Measurements from ENCODE around the gene AMOTL1.

Gene AMOTL1

DNA sequence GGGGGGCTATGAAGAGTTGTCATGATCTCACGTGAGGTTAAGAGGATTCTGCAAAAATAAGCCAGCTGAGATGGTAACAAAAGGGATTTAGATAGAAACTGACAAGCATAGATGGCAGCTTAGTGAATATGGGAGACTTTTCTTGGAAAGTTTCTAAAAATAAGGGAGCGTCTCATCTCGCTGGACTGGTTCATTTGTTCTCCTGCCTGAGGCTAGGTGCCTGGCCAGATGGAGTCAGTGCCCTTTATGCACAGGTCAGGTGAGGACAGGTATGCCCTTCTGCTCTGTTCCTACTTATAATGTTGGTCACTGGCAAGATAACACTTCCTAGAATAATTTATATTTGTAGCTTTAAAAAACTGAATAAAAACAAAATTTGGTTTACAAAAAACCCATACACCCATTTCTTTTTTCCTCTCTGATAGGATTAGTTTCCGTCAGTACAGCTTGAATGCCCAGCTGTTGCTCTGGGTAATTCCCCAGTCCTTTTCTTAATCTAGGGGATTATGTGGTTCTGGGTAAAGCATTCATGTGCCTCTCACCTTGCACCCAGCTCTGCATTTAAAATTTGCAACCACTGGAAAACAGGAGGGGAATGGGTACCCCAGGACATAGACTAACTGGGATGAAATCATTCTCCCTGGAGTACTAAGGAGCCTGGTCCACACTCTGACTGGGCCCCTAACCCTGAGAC lies 90.0 kb downstream of the AMOTL1 start:
- no peak for DNase-seq

DNA sequence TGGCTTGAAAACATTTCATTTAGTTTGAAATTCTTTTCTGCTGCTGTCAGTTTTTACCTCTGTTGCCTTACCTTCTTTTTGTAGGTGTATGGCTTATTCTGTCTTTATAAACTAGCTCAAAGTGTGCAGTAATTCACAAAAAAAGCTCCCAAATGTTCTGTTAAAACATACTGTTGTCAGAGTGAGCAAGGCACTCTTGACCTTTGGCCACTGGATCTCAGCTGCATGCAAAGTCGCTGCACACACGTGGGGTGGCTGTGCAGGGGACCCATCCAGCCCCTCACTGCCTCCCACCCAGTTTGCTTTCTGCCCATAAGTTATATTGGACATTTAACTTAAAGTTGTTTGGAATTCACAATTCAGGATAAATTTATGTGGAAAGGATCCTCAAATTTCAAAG lies 92.2 kb downstream of the AMOTL1 start:
- DNase-seq = no peak

DNA sequence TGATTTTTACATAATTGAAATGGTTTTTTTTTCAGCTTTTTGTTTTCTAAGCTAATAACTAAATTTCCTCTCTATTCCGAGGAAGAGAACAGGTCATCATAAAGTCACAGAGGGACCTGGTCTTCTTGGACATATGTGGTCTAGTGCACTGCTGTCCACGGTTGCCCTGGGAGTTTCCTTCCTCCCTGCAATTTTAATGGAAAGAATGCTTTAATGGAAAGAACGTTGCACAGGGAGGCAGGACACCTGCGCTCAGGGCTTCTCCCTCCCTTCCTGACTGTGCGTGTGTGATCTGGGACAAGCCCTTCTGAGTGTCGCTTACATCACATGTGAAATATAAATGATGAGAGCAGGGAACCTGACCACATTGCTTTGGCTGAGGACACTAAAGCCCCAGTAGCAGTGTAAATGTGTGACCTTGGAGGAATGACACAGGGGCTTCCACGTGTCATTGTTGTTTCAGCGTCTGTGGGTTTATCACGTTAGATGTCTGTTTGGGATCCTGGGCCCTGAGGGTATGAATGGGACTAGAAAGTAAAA lies 93.2 kb downstream of the AMOTL1 start:
- no peak for DNase-seq

DNA sequence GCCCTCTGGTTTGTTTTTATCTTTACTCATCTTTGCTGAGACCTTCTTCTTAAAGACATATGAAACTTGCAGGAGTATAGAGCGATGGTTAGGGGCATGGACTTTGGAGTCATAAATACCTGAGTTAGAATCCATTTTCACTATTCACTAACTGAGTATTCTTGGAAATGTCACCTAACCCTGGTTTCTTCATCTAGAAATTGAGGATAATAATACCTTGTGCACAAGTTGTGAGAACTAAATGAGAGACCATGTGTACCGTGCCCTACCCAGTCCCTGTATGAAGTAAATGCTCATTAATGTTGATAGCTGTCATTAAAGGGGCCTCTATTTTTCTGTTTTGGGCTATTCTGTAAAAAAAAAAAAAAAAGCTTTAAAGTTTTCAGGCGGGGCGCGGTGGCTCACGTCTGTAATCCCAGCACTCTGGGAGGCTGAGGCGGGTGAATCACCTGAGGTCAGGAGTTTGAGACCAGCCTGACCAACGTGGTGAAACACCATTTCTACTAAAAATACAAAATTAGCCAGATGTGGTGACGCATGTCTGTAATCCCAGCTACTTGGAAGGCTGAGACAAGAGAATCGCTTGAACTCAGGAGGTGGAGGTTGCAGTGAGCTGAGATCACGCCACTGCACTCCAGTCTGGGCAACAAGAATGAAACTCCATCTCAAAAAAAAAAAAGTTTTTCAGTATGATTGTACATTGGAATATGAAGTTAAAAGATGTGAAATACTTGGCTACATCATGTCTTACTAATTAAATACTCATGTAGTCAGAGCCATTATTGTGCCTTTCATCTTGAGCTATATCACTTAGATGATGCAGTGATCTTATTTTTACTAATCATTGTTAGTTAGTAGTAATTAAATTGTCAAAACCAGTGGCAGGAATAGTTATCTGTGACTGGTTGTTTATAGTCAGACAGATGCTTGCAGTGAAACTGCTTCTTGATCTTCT lies 95.0 kb downstream of the AMOTL1 start:
- no peak for DNase-seq

DNA sequence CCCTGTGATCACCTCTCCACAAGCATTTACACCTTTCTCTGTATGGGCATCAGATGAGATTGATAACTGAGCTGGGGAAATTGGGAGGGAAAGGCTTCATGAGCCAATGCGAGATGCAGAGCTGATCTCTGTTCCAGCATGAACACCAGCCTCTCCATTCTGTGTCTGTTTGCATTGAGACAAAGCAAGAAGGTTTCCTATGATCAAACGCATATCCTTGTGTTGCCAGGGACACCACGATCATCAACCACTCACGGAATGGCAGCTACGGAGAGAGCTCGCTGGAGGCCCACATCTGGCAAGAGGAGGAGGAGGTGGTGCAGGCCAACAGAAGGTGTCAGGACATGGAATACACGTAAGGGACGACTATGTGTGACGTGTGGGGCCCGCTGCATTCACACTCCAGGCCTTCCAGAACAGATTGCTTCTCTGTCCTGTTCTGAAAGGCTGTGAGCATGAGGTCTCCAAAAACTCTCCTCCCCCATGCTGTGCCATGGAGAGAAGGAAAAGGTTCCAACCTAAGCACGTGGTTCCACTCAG lies 96.4 kb downstream of the AMOTL1 start:
- no peak for DNase-seq

DNA sequence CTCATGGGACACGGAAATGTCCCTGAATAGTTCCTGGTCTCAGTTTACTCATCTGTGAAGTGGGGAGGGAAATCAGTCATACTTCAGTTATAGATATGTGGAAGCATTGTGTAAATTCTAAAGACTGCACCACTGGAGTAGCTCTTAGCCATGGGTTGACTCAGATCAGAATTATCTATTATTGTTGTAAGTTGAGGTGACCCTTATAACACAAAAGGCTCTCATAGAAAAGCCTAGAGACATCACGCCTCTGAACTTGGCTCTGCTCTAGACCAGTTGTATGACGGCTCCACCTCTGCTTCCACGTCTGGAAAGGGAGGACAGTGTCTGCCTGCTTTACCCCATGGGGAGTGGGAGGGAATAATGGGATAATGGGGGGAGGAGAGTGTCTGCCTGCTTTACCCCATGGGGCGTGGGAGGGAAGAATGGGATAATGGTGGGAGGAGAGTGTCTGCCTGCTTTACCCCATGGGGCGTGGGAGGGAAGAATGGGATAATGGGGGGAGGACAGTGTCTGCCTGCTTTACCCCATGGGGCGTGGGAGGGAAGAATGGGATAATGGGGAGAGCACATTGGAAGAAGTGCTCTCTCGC lies 98.2 kb downstream of the AMOTL1 start:
- no peak for DNase-seq

DNA sequence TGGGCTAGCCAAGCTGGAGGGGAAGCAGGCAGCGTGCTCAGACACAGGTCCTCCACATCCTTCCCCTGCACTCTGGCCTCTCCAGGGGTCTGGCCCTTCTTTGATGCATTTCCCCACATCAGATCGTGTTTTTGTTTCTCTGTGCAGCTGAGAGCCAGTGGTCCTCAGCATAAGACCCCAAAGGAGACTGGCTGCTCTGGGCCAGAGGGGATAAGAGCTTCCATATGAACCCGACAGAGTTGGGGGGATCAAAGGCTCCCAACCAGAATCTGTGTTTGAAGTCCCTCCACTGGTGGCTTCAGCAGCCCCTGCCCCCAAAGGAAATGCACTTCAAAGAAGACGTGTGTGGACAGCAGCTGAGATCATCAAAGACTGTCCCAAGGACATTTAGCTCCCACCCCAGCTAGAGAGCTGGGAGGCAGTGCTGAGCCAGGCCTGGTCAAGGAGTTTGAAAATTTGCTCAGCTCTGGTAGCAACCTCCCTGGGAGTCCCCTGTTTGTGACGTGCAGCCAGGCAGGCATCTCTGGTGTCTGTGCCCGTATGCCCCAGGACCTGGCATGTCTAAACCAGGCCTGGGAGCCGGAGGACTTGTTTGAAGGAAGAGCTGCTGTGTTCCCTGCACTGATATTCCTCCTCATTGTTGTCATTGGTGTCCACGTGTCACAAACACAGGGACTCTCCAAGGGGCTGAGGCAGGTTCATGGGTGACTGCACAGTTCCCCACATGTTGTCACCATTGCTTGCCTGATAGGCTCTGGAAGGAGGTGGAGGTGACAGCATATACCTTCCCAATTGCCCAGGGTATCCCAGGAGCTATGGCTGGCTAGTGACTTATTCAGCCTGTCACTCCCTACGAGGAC lies 99.0 kb downstream of the AMOTL1 start:
- no peak for DNase-seq

DNA sequence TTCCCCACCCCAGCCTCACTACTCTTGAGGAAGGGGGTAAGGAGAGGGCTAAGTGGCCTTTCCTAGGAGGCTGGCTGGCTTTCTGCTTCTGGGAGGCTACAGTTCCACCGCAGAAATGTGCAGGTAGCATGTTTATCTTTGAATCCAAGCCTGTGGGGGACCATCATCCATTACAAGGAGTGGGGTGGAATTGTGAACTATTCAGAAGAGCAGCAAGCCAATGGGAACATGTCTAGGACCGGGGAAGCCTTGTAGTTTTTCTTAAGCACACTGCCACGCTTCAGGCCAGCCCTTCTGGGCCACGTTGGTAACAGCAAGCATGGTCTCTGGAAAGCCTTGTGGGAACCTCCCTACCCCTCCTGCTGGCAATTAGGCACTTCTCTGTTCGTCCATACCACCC lies 100.3 kb downstream of the AMOTL1 start:
- DNase-seq = no peak

DNA sequence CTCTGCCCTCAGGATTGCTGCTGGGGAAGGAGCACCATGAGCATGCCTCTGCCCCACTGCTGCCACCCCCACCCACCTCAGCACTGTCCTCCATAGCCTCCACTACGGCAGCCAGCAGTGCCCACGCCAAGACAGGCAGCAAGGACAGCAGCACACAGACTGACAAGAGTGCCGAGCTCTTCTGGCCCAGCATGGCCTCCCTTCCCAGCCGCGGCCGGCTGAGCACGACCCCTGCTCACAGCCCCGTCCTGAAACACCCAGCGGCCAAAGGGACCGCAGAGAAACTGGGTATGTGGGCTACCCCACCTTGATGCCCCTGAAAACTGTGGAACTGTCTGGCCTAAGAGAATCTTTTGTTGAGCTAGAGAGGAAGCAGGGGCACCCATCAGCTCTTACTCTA lies 101.0 kb downstream of the AMOTL1 start:
- no peak for DNase-seq

DNA sequence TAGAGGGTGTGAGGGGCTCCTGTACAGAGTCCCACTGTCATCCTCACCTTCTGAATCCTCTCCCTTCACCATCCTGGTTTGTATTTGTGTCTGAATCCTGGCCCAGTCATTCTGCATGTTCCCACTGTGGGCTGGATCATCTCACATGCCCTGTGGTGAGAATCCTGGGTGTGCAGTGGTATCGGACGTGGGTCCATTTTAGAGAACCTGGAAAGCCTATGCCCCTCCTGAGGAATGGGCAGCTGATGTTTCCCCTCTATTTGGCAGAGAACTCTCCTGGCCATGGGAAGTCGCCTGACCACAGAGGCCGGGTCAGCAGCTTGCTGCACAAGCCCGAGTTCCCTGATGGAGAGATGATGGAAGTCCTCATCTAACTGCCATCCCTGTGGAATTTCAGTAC lies 102.3 kb downstream of the AMOTL1 start:
- no peak for DNase-seq

DNA sequence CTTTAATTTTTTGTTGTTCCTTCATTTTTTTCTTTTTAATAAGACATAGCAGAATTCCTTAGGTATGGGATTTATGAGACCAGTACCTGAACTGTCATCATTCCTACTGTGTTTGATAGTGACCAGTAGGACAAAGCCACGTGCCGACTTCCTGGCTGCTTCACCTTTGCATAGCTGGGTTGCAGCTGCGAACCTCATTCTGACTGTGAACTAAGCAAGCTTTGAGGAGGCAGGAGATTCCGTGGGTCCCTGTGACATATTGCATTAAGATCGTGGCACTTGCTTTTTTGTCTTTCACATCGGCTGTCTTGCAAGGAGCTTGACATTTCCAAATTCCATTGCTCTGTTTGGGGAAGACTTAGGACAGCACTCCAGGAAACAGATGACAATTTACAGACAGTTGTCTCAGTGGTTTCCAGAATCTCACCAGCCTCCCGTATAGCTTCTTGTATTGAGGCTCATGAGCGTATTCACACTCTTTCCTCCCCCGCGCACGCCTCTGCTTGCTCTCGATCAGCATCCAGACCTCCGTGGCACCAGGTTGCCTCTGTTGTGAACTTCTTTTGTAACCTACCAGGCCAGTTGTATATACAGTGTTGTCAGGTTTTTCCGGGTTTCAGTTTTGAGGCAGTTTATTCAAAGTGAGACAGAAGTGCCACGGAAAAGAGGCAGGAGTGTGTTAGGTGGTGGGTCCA lies 103.5 kb downstream of the AMOTL1 start:
- no peak for DNase-seq

DNA sequence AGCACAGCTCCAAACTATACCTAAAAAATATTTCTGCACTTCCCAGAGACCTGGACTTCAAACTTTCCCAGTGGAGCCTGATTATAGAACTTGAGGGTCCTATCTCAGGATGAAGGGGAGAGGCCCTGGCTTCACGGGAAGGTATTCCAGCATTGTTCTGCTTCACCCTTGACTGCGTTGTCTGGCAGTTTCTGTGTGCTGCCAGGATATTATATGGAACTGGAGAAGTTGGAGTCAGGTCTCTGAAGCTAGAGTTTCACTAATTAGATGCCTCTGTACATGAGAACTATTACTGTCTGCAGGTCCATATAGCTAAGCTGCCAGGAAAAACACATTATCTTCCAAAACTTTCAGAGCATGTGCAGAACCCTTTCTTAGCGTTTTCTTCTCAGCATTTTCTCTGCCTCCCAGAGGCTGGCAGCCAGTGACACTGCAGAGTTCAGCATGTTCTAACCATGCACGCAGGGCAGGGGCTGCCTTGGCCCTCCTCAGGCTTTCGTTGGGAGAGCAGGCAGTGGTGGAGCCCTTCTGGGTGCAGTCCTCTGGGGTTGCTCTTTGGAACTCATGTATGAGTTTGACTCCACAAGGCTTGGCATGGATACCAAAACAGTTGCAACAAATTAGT lies 105.9 kb downstream of the AMOTL1 start:
- no peak for DNase-seq

DNA sequence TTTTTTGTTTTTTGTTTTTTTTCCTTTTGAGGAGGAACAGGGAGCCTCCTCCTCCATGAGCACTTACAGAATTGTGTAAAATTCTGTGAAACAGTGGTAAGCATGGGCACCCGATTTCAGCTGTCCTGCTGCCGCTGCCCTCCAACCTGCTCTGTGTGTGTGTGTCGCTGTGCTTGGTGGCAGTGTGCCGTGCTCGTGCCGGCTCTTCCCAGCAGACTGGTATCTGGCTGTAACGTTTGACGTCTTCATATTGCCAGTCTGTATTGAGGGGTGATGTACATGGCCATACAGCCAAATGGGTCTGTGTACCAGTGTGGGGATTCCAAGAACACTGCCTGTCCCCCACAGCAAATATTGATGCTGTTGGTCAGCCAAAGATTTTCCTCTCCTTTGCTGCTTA lies 108.1 kb downstream of the AMOTL1 start:
- no peak for DNase-seq

DNA sequence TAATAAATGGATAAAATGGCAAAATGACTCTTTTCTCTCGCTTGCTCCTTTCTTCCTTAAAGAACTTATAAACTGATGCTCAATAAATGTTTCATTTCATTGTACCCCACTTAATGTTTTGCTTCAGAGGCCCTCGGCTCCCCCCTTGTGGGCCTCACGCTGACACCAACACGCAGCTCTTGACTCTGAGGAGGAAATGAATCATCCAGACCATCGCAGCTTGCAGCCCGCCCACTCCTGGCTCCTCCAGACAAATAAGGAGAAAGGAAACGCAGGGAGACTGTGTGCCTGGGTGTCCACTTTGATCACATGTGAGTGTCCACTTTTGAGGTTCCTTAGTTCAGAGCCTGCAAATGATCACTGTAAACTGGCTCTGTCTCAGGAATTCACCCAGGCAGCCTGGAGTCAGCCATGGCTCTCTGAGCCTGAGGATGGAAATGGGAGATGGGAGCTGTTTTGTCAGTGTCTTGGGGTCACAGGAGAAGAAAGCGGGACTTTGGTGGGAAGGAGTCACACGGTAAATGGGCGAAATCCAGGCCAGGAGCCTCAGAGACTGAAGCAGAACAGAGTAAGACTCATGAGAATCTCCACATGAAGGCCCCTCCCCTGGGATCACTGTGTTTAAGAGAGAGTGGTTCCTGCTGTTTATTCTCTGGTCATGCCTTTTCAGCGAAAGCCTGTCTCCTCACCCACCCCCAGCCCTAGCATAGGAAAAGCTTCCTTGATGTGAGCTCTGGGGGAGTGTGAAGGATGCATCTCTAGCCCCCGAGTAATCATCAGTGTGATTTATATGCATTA lies 108.7 kb downstream of the AMOTL1 start:
- DNase-seq = peak; percentile 17

DNA sequence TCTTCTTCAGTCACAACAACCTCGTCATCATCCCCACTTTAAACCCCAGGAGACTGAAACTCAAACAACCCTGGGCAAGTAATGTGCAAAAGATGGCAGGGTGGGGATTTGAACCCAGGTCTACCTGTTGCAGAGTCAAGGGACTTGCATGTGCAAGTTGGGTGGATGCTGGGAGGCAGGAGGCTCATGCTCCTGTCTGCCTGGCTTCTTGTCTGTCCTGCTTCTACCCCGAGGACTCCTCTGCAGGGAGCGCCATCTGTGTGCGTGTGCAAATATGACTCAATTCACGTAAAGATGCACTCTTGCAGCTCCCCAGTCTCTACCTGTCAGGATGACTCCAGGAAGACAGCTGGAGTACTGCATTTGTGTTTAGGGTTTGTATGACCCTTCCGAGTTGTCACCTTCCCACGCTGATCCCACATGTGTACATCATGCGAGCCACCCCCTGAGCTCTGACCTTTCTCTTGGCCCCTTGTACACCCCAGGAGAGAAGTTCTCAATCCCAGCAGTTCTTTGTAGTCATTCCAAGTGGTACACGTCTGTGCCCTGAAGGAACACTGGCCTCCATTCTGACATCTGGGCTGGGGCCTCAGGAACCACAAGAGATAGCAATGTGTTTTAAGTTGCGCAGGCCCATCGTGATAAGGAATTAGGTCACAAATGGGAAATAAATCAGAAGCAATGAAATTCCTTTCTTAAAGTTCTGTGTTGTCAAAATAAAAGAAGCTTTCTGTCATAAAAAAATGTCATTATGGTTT lies 109.5 kb downstream of the AMOTL1 start:
- no peak for DNase-seq

DNA sequence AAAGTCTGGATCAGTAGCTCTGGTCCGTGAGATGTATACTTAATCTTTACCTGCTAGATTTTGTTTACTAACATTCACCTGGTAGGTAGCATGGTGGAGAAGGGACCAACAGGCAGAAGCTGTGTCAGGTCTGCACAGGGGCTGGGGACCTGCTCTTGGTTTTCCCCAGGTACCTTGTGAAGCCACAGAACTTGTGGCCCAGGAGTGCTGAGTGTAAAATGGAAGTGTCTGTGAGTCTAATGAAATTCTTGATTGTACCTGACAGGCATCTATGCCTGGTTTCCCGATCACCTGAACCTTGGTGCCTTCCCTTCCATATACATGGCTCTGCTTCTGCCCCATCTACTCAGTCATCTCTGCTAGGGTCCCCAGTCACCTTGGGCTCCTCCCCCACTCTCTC lies 110.8 kb downstream of the AMOTL1 start:
- no peak for DNase-seq

DNA sequence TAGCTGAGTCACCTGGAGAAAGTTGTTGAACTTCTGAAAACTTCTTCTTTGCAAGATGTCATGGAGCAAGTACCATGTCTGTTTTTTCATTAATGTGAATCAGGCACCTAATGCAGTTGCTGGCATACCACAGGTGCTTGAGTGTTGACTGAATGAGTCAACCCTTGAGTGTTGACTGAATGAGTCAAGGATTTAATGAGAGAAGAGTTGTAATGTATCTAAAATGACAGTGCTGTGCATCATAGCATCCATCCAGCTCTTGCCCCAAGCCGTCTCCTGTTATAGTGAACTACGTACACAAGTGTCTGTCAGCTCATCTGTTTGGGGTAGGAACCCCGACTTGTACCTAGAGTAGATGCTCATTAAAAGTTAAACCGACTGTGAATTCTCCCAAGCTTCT lies 112.1 kb downstream of the AMOTL1 start:
- no peak for DNase-seq

DNA sequence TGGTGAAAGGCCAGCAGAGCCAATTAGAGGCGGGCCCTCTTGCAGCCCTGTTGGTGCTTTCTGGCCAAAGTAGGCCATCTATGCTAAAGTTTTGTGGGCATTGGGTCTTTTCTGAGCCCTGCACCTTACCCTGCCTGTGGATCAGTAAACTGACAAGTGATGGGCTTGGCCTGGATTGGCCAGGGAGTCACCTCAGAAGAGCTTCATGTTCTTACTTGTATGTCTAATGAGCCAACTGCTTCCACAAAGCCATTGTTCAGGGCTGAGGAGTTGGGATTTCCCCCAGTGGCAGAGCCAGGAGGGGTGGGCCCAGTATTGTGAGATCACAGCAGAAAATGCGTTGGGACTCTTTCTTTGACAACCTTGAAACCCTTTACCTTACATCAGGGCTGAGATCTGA lies 114.8 kb downstream of the AMOTL1 start:
- DNase-seq = no peak

DNA sequence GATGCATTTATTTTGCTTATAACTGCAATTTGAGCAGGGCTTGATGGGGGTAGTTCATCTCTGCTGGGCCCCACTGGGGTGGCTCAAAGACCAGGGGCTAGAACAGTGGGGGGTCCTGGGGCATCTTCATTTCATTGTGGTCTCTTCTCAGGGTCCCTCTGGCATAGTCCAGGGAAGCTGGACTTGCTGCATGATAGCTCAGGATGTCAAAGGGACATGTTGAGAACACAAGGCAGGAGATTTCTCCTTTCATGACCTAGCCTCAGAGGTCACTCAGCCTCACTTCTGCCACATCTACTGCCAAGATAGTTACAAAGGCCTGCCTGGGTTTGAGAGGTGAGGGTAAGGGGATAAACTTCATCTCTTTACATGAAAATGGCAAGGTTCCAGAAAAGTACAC lies 115.7 kb downstream of the AMOTL1 start:
- no peak for DNase-seq

DNA sequence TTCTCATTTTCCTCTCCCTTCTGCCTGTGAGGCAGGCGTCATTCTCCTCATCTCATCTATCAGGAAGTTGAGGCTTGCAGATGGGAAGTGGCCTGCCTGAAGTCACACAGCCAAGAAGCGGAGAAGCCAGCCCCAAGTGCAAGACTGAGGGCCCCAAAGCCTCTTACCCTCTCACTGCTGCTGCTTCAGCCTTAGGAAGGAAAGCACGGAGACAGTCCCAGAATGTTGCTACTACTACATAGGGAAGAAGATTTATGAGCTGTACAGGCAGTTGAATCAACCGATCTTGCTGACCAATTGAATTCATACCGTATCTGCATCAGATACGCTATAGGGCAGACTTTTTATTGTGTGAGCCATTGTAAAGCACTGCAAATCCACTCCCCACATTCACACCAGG lies 116.2 kb downstream of the AMOTL1 start:
- DNase-seq = no peak

Data from OCI-M1 (cell line).